Mucosa of descending colon (tissue), 3 donors: ENCODE results near the gene ADAMTS17. TPM values are rescaled to one million over a fixed set of nuclear protein-coding genes. Genes with fewer than 3 reads are reported as not detected.

Source experiments
- ATAC-seq: fragments of 200-7000 bp; cut with Tn5 transposase; one replicate; pipeline ENCODE4 v1.9.1; 2020; ENCODE audit warnings: mild to moderate bottlenecking, moderate library complexity
- DNase-seq, 3 donors: peaks; one replicate each; pipeline ENCODE4 v3.0.0-alpha.2; 2020
- H3K36me3 ChIP-seq: fragments of 200-600 bp; one replicate; pipeline ENCODE4 v1.8.0; 2021; ENCODE audit warnings: low read depth, mild to moderate bottlenecking
- H3K4me1 ChIP-seq: fragments of 200-600 bp; one replicate; pipeline ENCODE4 v1.8.0; 2021; ENCODE audit warnings: low read depth, mild to moderate bottlenecking
- H3K4me3 ChIP-seq: fragments of 200-600 bp; one replicate; pipeline ENCODE4 v1.8.0; 2021; ENCODE audit warnings: mild to moderate bottlenecking
- H3K9me3 ChIP-seq: fragments of 200-600 bp; one replicate; pipeline ENCODE4 v1.8.0; 2021; ENCODE audit warnings: mild to moderate bottlenecking
- intact Hi-C, 2 donors: fragments of 100-400 bp; cut with DNase I in 1 of 2; cut with micrococcal nuclease in 1 of 2; formaldehyde crosslinking; loops; one replicate each; pipeline versions ENCODE4 v1.11.0 to v1.11.1; 2022; cut with DNase I, micrococcal nuclease
- total RNA-seq, 3 donors: library from RNA; stranded (reverse); fragmentation: NEBNext Ultra II Directional in 2 of 3; extraction: Animal tissue kit (Norgen Biotek cat#: 25700) in 2 of 3; gene quantifications; one replicate each; pipeline versions ENCODE4 v1.2.1 to v1.2.4, GENCODE V29; 2021 to 2023
- TF ChIP-seq, protein P1 (sequence below): fragments of 200-600 bp; IDR thresholded peaks from one replicate; pipeline ENCODE4 v1.8.0; 2022; ENCODE audit warnings: antibody characterized with exemption, mild to moderate bottlenecking
- donor health status: DM: no; HTN: no; CAD: no; lungs with moderate emphysema.
- donor health status: DM: no; HTN: no; CAD: no.
- donor health status: DM: no; HTN: yes; CAD: no.

Gene ADAMTS17
- total RNA-seq, 3 donors from 2014 or later = 5.2 to 13.8 (median 6.3) TPM

DNA sequence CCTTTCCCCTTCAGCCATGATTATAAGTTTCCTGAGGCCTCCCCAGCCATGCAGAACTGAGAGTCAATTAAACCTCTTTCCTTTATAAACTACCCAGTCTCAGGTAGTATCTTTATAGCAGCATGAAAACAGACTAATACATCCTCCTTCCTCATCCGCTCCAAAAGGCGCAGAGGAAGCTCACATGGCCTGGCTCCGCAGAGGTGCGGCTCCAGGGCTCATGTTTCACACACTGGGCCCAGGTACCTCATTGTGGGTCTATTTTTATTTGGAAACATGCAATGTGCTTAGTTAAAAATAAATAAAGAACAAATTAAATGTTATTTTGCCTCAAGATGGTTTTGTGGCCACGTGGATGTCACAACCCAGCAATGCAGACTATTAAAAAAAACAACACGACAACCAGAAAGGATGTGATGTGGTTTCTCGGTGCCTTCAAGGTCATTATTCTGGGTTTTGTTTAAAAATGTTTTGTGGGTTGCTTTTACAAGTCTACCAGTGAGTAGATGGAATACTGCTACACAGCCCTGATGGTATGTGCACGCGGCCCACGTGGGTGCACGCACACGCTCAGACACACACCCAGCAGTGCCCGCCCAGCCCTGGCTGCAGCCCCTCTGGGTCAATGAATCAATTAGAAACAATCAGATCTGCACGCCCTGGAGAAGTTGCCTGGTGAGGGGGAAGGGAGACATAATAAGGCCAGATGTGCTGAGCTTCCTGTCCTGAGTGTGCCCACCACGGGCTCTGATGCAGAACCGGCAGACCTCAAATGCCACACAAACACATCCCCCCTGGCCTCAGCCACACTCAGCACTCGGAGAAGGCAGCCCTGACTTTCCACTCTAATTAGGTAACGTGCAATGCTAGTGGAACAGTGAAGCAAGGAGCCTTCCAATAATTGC, 140.1 kb downstream of the ADAMTS17 start:
- intact Hi-C loops = no loop called here
- ATAC-seq = peak; percentile 11
- DNase-seq = no peak
- Histone ChIP-seq H3K4me3 (no peak overlapping the region), H3K9me3 (no peaks in the 10 kb centered on the region), H3K36me3 (no peaks in the 10 kb centered on the region), H3K4me1 (peaks cover 30% of the 10 kb centered on the region)
- TF ChIP-seq, protein P1, sequence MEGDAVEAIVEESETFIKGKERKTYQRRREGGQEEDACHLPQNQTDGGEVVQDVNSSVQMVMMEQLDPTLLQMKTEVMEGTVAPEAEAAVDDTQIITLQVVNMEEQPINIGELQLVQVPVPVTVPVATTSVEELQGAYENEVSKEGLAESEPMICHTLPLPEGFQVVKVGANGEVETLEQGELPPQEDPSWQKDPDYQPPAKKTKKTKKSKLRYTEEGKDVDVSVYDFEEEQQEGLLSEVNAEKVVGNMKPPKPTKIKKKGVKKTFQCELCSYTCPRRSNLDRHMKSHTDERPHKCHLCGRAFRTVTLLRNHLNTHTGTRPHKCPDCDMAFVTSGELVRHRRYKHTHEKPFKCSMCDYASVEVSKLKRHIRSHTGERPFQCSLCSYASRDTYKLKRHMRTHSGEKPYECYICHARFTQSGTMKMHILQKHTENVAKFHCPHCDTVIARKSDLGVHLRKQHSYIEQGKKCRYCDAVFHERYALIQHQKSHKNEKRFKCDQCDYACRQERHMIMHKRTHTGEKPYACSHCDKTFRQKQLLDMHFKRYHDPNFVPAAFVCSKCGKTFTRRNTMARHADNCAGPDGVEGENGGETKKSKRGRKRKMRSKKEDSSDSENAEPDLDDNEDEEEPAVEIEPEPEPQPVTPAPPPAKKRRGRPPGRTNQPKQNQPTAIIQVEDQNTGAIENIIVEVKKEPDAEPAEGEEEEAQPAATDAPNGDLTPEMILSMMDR = no peak

DNA sequence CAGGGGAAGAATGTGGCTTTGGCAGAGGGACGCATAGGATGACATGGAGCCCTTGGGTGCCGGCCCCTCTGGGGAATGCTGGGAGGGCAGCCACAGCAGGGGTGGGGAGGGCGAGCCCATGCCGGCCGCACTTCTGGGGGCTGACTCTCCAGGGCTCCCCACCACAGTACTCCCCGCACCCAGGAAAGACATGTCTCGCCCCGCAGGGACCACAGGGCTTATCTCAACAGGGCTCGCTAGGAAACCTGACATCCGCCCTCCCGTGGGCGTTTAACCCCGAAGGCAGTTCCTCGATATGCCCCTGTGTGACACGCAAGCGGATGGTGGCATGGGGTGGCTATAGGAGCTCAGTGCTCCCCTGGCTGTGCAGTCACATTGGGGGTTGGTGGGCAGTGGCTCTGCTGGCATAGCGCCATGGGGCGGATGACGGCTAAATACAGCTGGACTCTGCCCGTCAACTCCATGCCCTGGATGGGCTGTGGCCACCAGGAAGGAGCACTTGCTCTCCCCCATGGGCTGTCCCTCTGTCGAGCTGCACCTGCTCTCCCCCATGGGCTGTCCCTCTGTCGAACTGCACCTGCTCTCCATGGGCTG, 141.4 kb downstream of the ADAMTS17 start:
- Histone ChIP-seq H3K9me3 (no peaks in the 10 kb centered on the region), H3K4me1 (peaks cover 29% of the 10 kb centered on the region), H3K4me3 (no peak overlapping the region), H3K36me3 (no peaks in the 10 kb centered on the region)
- ATAC-seq (peak; percentile 18), DNase-seq (peak in 2 of 3 donors; percentile 19 to 58)
- intact Hi-C loops = no loop called here
- TF ChIP-seq, protein P1 = no peak

DNA sequence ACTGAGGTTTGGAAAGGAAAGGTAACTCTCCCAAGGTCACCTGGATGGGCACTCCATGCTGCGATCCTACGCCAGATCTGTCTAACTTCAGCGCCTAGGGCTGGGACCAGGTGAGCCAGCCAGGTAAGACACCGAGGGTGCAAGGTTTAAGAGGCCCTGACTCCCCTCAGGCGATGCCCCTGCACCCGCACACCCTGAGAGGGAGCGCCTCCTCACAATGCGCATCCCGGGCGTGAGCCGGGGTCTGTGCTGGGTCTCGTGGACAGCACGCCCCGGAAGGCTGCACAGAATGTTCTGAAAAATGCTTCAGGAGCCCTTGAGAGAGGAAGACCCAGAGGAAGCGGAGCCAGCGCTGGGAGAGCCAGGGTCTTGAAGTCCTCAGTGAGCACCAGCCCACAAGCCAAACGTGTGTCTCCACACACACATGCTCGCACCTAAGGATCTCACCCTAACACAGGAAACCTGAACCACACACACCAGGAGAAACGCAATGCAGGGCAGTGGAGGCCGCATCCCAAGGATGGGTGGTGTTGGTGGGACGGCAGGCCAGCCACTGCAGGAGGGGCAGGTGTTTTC, 142.0 kb downstream of the ADAMTS17 start:
- DNase-seq (no peak), ATAC-seq (no peak)
- intact Hi-C loops = no loop called here
- Histone ChIP-seq H3K9me3 (no peaks in the 10 kb centered on the region), H3K36me3 (no peaks in the 10 kb centered on the region), H3K4me3 (no peak overlapping the region), H3K4me1 (peaks cover 28% of the 10 kb centered on the region)
- TF ChIP-seq, protein P1 = no peak

DNA sequence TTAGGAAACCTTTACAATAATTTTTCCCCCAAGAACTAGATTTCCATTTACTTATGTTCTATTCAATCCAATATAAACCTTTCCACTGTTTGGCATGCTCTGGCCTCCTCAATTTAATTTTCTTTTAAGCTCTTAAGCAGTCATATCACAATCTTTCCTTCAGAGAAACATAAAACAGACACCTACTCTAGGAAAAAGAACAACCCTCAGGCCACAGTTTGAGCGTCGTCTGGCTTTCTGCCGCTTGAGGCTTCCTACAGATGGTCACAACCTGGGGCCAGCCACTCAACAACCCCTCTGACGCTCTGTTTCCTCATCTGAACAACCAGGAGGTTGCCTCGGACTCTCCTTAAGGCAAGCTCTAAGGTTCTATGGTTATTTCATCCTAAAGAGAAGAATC, 143.3 kb downstream of the ADAMTS17 start:
- ATAC-seq = no peak
- TF ChIP-seq, protein P1 = no peak
- intact Hi-C loops = no loop called here
- no peaks in the 10 kb centered on the region for H3K36me3 ChIP-seq
- no peaks in the 10 kb centered on the region for H3K9me3 ChIP-seq
- peaks cover 28% of the 10 kb centered on the region for H3K4me1 ChIP-seq
- no peak overlapping the region for H3K4me3 ChIP-seq
- DNase-seq = no peak

DNA sequence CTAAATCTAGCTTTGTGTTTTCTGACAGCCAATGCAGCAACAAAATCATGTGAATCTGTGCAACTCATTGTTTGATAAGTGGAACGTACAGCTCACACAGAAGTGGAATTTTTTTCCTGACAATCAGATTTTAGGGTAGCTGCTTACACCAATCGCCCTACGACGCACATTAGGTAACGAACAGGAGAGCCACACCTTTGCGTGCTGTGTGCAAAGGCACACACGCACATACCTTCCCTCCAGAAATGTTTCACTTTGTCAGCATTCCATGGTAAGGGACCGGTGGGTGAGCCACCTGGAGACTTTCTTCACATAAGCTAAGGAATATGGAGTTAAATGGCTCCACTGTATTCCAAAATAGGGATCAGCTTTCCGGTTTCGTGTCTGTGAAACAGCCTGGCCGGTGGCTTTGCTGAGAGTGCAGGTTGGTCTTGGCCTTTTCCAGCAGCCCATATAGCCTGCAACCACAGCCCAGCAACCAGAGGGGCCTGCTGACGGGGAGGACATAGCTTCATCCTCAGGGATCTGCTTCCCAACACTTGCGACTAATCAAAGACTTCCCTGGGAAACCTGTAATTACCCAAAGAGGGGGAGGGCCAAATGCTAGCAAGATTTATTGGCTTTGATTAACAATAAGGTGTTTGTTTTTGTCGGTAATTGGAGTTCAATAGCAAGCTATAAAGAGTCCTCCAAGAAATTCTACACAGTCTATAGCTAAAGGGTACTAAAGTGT, 145.3 kb downstream of the ADAMTS17 start:
- intact Hi-C loops = no loop called here
- H3K36me3 ChIP-seq = no peaks in the 10 kb centered on the region
- peaks cover 15% of the 10 kb centered on the region for H3K4me1 ChIP-seq
- TF ChIP-seq, protein P1 = no peak
- DNase-seq (peak in 1 of 3 donors; percentile 59), ATAC-seq (peak; percentile 57)
- no peaks in the 10 kb centered on the region for H3K9me3 ChIP-seq
- H3K4me3 ChIP-seq = no peak overlapping the region
